HEK293T (cell line): ENCODE measurements around the gene MLXIP.

Experiments used
- CTCF ChIA-PET: fragments of 350-600 bp; formaldehyde crosslinking; extraction: SDS; loops from one replicate; lab custom pipeline; 2021; ENCODE audit warnings: antibody characterized with exemption, inconsistent platforms; lab: Yijun Ruan, JAX
- POLR2A ChIA-PET: fragments of 350-600 bp; formaldehyde crosslinking; extraction: SDS; loops from one replicate; lab custom pipeline; 2020; ENCODE audit warnings: antibody characterized with exemption, inconsistent platforms; lab: Yijun Ruan, JAX
- DNase-seq: peaks from one replicate; pipeline ENCODE4 v3.0.0; 2012; ENCODE audit warnings: mixed read lengths; ENCODE audit errors: extremely low spot score
- ARNT ChIP-seq: fragments of 450-650 bp; IDR thresholded peaks from 2 replicates; pipeline ENCODE4 v1.6.1; 2017; ENCODE audit warnings: mild to moderate bottlenecking
- BHLHE40 ChIP-seq: fragments of 450-650 bp; IDR thresholded peaks from 2 replicates; pipeline ENCODE4 v1.6.1; 2016; ENCODE audit warnings: mild to moderate bottlenecking, moderate library complexity, borderline replicate concordance
- CTBP1 ChIP-seq: fragments of 450-650 bp; IDR thresholded peaks from 2 replicates; pipeline ENCODE4 v1.6.1; 2016; ENCODE audit warnings: borderline replicate concordance
- ELF4 ChIP-seq: fragments of 450-650 bp; IDR thresholded peaks from 2 replicates; pipeline ENCODE4 v1.6.1; 2017; ENCODE audit warnings: antibody characterized with exemption
- FOXA1 ChIP-seq: fragments of 450-650 bp; IDR thresholded peaks from 2 replicates; pipeline ENCODE4 v1.6.1; 2016; ENCODE audit warnings: mild to moderate bottlenecking
- FOXK2 ChIP-seq: fragments of 450-650 bp; IDR thresholded peaks from 2 replicates; pipeline ENCODE4 v1.6.1; 2016; ENCODE audit warnings: mild to moderate bottlenecking
- FOXM1 ChIP-seq: fragments of 450-650 bp; IDR thresholded peaks from 2 replicates; pipeline ENCODE4 v1.6.1; 2017; ENCODE audit warnings: mild to moderate bottlenecking, borderline replicate concordance
- HDGF ChIP-seq: fragments of 450-650 bp; IDR thresholded peaks from 2 replicates; pipeline ENCODE4 v1.6.1; 2017; ENCODE audit warnings: antibody characterized with exemption, borderline replicate concordance
- L3MBTL2 ChIP-seq: fragments of 450-650 bp; conservative IDR thresholded peaks from 2 replicates; pipeline ENCODE4 v1.6.1; 2016; ENCODE audit warnings: mild to moderate bottlenecking
- LEF1 ChIP-seq: fragments of 450-650 bp; IDR thresholded peaks from 2 replicates; pipeline ENCODE4 v1.6.1; 2017; ENCODE audit warnings: mild to moderate bottlenecking, borderline replicate concordance
- NFRKB ChIP-seq: fragments of 450-650 bp; IDR thresholded peaks from 2 replicates; pipeline ENCODE4 v1.6.1; 2016; ENCODE audit warnings: mild to moderate bottlenecking, moderate library complexity
- PKNOX1 ChIP-seq: fragments of 450-650 bp; IDR thresholded peaks from 2 replicates; pipeline ENCODE4 v1.6.1; 2016
- SP1 ChIP-seq: fragments of 450-650 bp; IDR thresholded peaks from 2 replicates; pipeline ENCODE4 v1.6.1; 2017
- SUZ12 ChIP-seq: fragments of 450-650 bp; IDR thresholded peaks from 2 replicates; pipeline ENCODE4 v1.6.1; 2016; ENCODE audit warnings: mild to moderate bottlenecking
- TARDBP ChIP-seq: fragments of 450-650 bp; IDR thresholded peaks from 2 replicates; pipeline ENCODE4 v1.6.1; 2016
- ZNF384 ChIP-seq: fragments of 450-650 bp; IDR thresholded peaks from 2 replicates; pipeline ENCODE4 v1.6.1; 2016

Gene MLXIP

GRCh38 chr12:122127839-122128238, 49.3 kb downstream of the MLXIP start:
- POLR2A ChIA-PET: no interaction called here
- no peak for TF ChIP-seq TARDBP
- TF ChIP-seq ARNT: no peak
- no peak for TF ChIP-seq PKNOX1
- TF ChIP-seq L3MBTL2: no peak
- no peak for TF ChIP-seq SP1
- TF ChIP-seq FOXM1: no peak
- no peak for TF ChIP-seq LEF1
- TF ChIP-seq CTBP1: no peak
- TF ChIP-seq NFRKB: no peak
- TF ChIP-seq FOXK2: no peak
- TF ChIP-seq FOXA1: no peak
- no peak for TF ChIP-seq ELF4
- TF ChIP-seq BHLHE40: no peak
- TF ChIP-seq ZNF384: no peak
- no peak for TF ChIP-seq SUZ12
- TF ChIP-seq HDGF: no peak
- CTCF ChIA-PET: no interaction called here
- no peak for DNase-seq

GRCh38 chr12:122128481-122128880, 49.9 kb downstream of the MLXIP start:
- CTCF ChIA-PET: no interaction called here
- no peak for DNase-seq
- TF ChIP-seq FOXM1 (no peak), HDGF (no peak), ELF4 (no peak), FOXK2 (no peak), NFRKB (no peak)
- POLR2A ChIA-PET: no interaction called here

- POLR2A ChIA-PET: no interaction called here
- TF ChIP-seq L3MBTL2: no peak
- TF ChIP-seq ARNT: no peak
- no peak for TF ChIP-seq TARDBP
- no peak for TF ChIP-seq FOXK2
- TF ChIP-seq BHLHE40: no peak
- TF ChIP-seq PKNOX1: no peak
- TF ChIP-seq SP1: no peak
- no peak for TF ChIP-seq ZNF384
- TF ChIP-seq LEF1: no peak
- no peak for TF ChIP-seq HDGF
- no peak for TF ChIP-seq CTBP1
- DNase-seq: no peak
- CTCF ChIA-PET: no interaction called here
Measured at GRCh38 chr12:122129131-122129530, 50.6 kb downstream of the MLXIP start.

GRCh38 chr12:122130150-122130549, 51.6 kb downstream of the MLXIP start:
- POLR2A ChIA-PET: no interaction called here

GRCh38 chr12:122133192-122133950, 54.8 kb downstream of the MLXIP start:
- POLR2A ChIA-PET: no interaction called here
- no peak for TF ChIP-seq ZNF384
- no peak for TF ChIP-seq SP1
- no peak for TF ChIP-seq LEF1
- TF ChIP-seq ELF4: no peak
- TF ChIP-seq HDGF: no peak
- no peak for TF ChIP-seq FOXA1
- no peak for TF ChIP-seq CTBP1
- no peak for TF ChIP-seq FOXM1
- no peak for TF ChIP-seq BHLHE40
- no peak for TF ChIP-seq SUZ12
- TF ChIP-seq TARDBP: no peak
- no peak for TF ChIP-seq L3MBTL2
- TF ChIP-seq PKNOX1: no peak
- no peak for TF ChIP-seq ARNT
- TF ChIP-seq FOXK2: no peak
- no peak for TF ChIP-seq NFRKB
- no peak for DNase-seq
- CTCF ChIA-PET: no interaction called here

More at GRCh38 chr12:122130150-122130549, 51.6 kb downstream of the MLXIP start:
- CTCF ChIA-PET: no interaction called here
- TF ChIP-seq SUZ12 (no peak), FOXK2 (no peak), NFRKB (no peak), ZNF384 (no peak), FOXA1 (no peak), LEF1 (no peak), FOXM1 (no peak)
- no peak for DNase-seq

- ChIA-PET POLR2A (no interaction called here), CTCF (no interaction called here)
Measured at GRCh38 chr12:122135437-122136031, 57.0 kb downstream of the MLXIP start.

More at GRCh38 chr12:122135437-122136031, 57.0 kb downstream of the MLXIP start:
- DNase-seq: no peak
- TF ChIP-seq BHLHE40 (no peak), TARDBP (no peak), SUZ12 (no peak)
